HepG2 (cell line): ENCODE data around the gene PMS1. TPM values are rescaled to one million over a fixed set of nuclear protein-coding genes. Genes with fewer than 3 reads are reported as not detected.

ENCODE experiments used
- ATAC-seq: fragments of 200-7000 bp; cut with Tn5 transposase; 3 replicates; pipeline ENCODE4 v1.9.1; 2020; ENCODE audit warnings: mild to moderate bottlenecking, moderate library complexity
- BruUV-seq: library from RNA; stranded (reverse); fragments of 400-500 nt; replicated peaks from 2 replicates; lab custom pipeline; 2021; lab: Mats Ljungman, UMichigan
- CTCF ChIA-PET: fragments of 300-600 bp; formaldehyde crosslinking; extraction: SDS; loops from one replicate; lab custom pipeline; 2021; ENCODE audit warnings: low total read pairs, inconsistent platforms, low intra/inter-chr PET ratio; lab: Yijun Ruan, JAX
- POLR2A ChIA-PET: fragments of 350-600 bp; sonication (Branson Sonifier 250); formaldehyde crosslinking; loops from one replicate; lab custom pipeline; 2020; ENCODE audit warnings: antibody characterized with exemption, inconsistent platforms; lab: Yijun Ruan, JAX
- DNase-seq: peaks from one replicate; pipeline ENCODE4 v3.0.0-alpha.2; 2015; ENCODE audit warnings: low spot score
- FAIRE-seq: peaks from 3 replicates; lab custom pipeline; 2011; peaks lifted over from hg19 to GRCh38; lab: Jason Lieb, UNC
- H2AFZ ChIP-seq: one replicate; pipeline ENCODE4 v1.6.1; 2011; ENCODE audit warnings: low read length, inconsistent platforms
- H3K27ac ChIP-seq: fragments of 300-600 bp; 3 replicates; pipeline ENCODE4 v1.8.0; 2011; ENCODE audit warnings: mixed run types, mild to moderate bottlenecking, mixed read lengths, low read length, inconsistent platforms; ENCODE audit not compliant: insufficient read depth; ENCODE audit errors: extremely low read length
- H3K27me3 ChIP-seq, 2 experiments: fragments of 200-600 bp in 1 of 2; 2 replicates in 1 of 2; 3 replicates in 1 of 2; pipeline versions ENCODE4 v1.6.0 to v1.8.0; 2011; ENCODE audit warnings: low read length in 2 of 2, mild to moderate bottlenecking in 2 of 2, moderate library complexity in 2 of 2, inconsistent platforms in 1 of 2; ENCODE audit not compliant: insufficient read depth in 2 of 2, control insufficient read depth in 1 of 2
- H3K36me3 ChIP-seq, 2 experiments: fragments of 200-600 bp in 1 of 2; replicated peaks in 1 of 2; 2 replicates in 1 of 2; 3 replicates in 1 of 2; pipeline versions ENCODE4 v1.5.1 to v1.8.0; 2011; ENCODE audit warnings: low read length in 2 of 2, inconsistent platforms in 1 of 2; ENCODE audit not compliant: insufficient read depth in 2 of 2, control insufficient read depth in 1 of 2
- H3K4me1 ChIP-seq: 2 replicates; pipeline ENCODE4 v1.5.1; 2012; ENCODE audit warnings: low read length, inconsistent platforms; ENCODE audit not compliant: insufficient read depth
- H3K4me2 ChIP-seq: 2 replicates; pipeline ENCODE4 v1.6.0; 2011; ENCODE audit warnings: low read depth, low read length, inconsistent platforms
- H3K4me3 ChIP-seq, 3 experiments: fragments of 200-600 bp in 1 of 3; sonication (generic), shearing (Covaris generic) in 1 of 3; replicated peaks in 1 of 3; 2 replicates each; pipeline ENCODE4 v1.5.1; 2011 to 2016; ENCODE audit warnings: low read length in 3 of 3, inconsistent platforms in 2 of 3, low read depth in 2 of 3, mild to moderate bottlenecking in 2 of 3, control low read depth in 1 of 3, mixed read lengths in 1 of 3; ENCODE audit not compliant: insufficient read depth in 1 of 3
- H3K79me2 ChIP-seq: one replicate; pipeline ENCODE4 v1.6.1; 2011; ENCODE audit warnings: low read length, inconsistent platforms; ENCODE audit not compliant: insufficient read depth
- H3K9ac ChIP-seq: 2 replicates; pipeline ENCODE4 v1.6.0; 2011; ENCODE audit warnings: mild to moderate bottlenecking, low read depth, low read length, inconsistent platforms; ENCODE audit not compliant: insufficient read depth
- H3K9me3 ChIP-seq: 2 replicates; pipeline ENCODE4 v1.5.1; 2012; ENCODE audit warnings: mild to moderate bottlenecking, low read length
- H4K20me1 ChIP-seq: 2 replicates; pipeline ENCODE4 v1.6.0; 2011; ENCODE audit warnings: inconsistent platforms, mild to moderate bottlenecking, low read length, moderate library complexity; ENCODE audit not compliant: insufficient read depth
- GABPA ChIP-seq, 2 experiments: IDR thresholded peaks; 2 replicates each; pipeline ENCODE4 v1.6.1; 2011 to 2016; ENCODE audit warnings: low read depth in 2 of 2, low read length in 1 of 2, missing biosample characterization in 1 of 2, missing genetic modification characterization in 1 of 2
- HMG20B ChIP-seq: conservative IDR thresholded peaks from 2 replicates; pipeline ENCODE4 v1.6.1; 2016; ENCODE audit warnings: missing genetic modification reagents, missing compliant biosample characterization
- NFKB2 ChIP-seq: sonication (generic); formaldehyde crosslinking; IDR thresholded peaks from 2 replicates; pipeline ENCODE4 v1.4.0; 2020; ENCODE audit warnings: missing genetic modification reagents, borderline replicate concordance
- NR3C1 ChIP-seq: sonication (generic); formaldehyde crosslinking; IDR thresholded peaks from 2 replicates; pipeline ENCODE4 v1.4.0; 2020; ENCODE audit warnings: missing genetic modification reagents
- POLR2AphosphoS5 ChIP-seq: IDR thresholded peaks from 2 replicates; pipeline ENCODE4 v1.6.1; 2012; ENCODE audit warnings: low read depth, low read length
- THAP8 ChIP-seq: sonication (generic); formaldehyde crosslinking; IDR thresholded peaks from 2 replicates; pipeline ENCODE4 v1.5.1; 2020; ENCODE audit warnings: missing genetic modification reagents, mild to moderate bottlenecking, borderline replicate concordance
- ZKSCAN8 ChIP-seq: IDR thresholded peaks from 2 replicates; pipeline ENCODE4 v1.6.1; 2016; ENCODE audit warnings: borderline replicate concordance, missing genetic modification reagents, missing compliant biosample characterization
- ZNF782 ChIP-seq: sonication (generic); formaldehyde crosslinking; IDR thresholded peaks from 2 replicates; pipeline ENCODE4 v1.4.0; 2020; ENCODE audit warnings: missing genetic modification reagents, mild to moderate bottlenecking, borderline replicate concordance
- WGBS: methylation state at CpG from one replicate; pipeline ENCODE4 v1.1.6; 2017; ENCODE audit warnings: low lambda C conversion rate; 5-methylcytosine and 5-hydroxymethylcytosine counted together
- in situ Hi-C: cut with HindIII; loops from 2 replicates; pipeline ENCODE4 v1.10.0; 2017; ENCODE audit warnings: low pct_unique_long_range_greater_than_20kb; ENCODE audit not compliant: extremely low pct_ligation_motif_present
- intact Hi-C: fragments of 100-400 bp; cut with micrococcal nuclease; formaldehyde crosslinking; loops from one replicate; pipeline ENCODE4 v1.10.0; 2022; ENCODE audit not compliant: unreplicated experiment
- polyA plus RNA-seq, 8 experiments: library from polyadenylated mRNA; depleted of rRNA in 3 of 8; stranded (reverse) in 7 of 8; unstranded in 1 of 8; fragments of >200 nt; fragmentation: Illumina TruSeq in 4 of 8; extraction: Trizol in 4 of 8; gene quantifications; 2 replicates each; pipeline versions ENCODE4 v1.2.1 to v1.2.3, GENCODE V29; 2011 to 2016; ENCODE audit warnings: low read depth in 4 of 8, missing spikeins in 1 of 8, mixed read lengths in 1 of 8; ENCODE audit not compliant: insufficient read depth in 1 of 8
- total RNA-seq, 5 experiments: library from RNA; depleted of rRNA; stranded (reverse); fragments of >200 nt; fragmentation: Illumina TruSeq; extraction: Trizol; gene quantifications; 2 replicates each; pipeline ENCODE4 v1.2.3, GENCODE V29; 2016; ENCODE audit warnings: low read depth in 1 of 5

Gene PMS1
- total and polyA plus RNA-seq, 2 of the 13 experiments (the other 11 are each of a cell fraction or from before 2014, with no cell fraction given): 14.6 to 39.9 TPM

DNA sequence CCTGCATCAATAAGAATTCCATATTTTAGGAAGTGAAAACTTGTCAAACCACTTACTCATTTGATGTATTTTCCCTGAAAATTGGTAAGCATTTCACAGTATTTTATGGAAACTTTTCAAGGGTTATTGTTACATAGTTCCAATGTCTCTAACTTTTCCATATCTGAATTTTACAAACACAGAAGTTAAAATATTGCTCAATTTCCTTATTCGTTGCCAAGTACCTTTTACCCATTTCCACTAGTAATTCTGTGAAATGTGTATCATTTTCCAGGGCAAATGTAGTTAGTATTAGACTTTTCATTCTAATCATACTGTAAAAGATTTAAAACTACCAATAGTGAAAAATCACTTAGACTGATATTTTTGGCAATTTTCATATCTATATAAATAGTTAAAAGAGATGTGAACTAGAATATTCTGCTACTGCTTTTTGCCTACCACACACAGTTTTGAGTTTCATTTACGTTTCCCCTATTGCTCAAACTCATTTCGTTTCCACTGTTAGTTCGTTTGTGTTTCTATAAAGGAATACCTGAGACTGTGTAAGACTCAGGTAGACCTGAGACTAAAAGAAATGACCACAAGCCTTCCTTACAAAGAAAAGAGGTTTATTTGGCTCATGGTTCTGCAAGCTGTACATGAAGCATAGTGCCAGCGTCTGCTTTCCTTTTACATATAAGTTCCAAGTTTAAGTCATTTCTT, 86.3 kb downstream of the PMS1 start:
- TF ChIP-seq HMG20B (CRISPR knock-in tag) (no peak), THAP8 (CRISPR knock-in tag) (no peak), NFKB2 (no peak), GABPA (IDR thresholded peaks at IDR 0.05; ENCODE audit: low read depth, low read length) (no peak), GABPA (CRISPR knock-in tag; IDR thresholded peaks at IDR 0.05; ENCODE audit: low read depth) (no peak), NR3C1 (CRISPR knock-in tag) (no peak), POLR2AphosphoS5 (no peak), ZKSCAN8 (CRISPR knock-in tag) (no peak), ZNF782 (no peak)
- no peak overlapping the region for H3K9ac ChIP-seq
- POLR2A ChIA-PET: no interaction called here
- no peaks in the 10 kb centered on the region for H3K9me3 ChIP-seq
- intact Hi-C loops (no loop called here), in situ Hi-C loops (no loop called here)
- no peak overlapping the region for H2AFZ ChIP-seq
- H3K4me2 ChIP-seq: no peak overlapping the region
- H3K79me2 ChIP-seq: no peaks in the 10 kb centered on the region
- no peak overlapping the region for H3K27ac ChIP-seq
- H3K36me3 ChIP-seq: peaks cover 0 to 4% of the 10 kb centered on the region in 2 experiments; a peak in 4 of 5 replicates
- H3K4me3 ChIP-seq: no peak overlapping the region
- no peaks in the 10 kb centered on the region for H4K20me1 ChIP-seq
- CTCF ChIA-PET: no interaction called here
- DNase-seq (no peak), FAIRE-seq (no peak), ATAC-seq (no peak)
- H3K4me1 ChIP-seq: no peaks in the 10 kb centered on the region
- WGBS: 94% methylated on average over 5 of the region's 5 CpGs
- no peaks in the 10 kb centered on the region for H3K27me3 ChIP-seq
- no TSS peak for BruUV-seq
